ENCODE results near the gene ALG12. TPM values are rescaled to one million over a fixed set of nuclear protein-coding genes. Genes with fewer than 3 reads are reported as not detected.
"Not testable (repeated sequence)": the region's sequence is repeated elsewhere in the genome, so short reads cannot be mapped to it uniquely, and the experiment has no call there.

ALG12 gene
- total RNA-seq, 1 donor from 2014 or later = 14.3 TPM

DNA sequence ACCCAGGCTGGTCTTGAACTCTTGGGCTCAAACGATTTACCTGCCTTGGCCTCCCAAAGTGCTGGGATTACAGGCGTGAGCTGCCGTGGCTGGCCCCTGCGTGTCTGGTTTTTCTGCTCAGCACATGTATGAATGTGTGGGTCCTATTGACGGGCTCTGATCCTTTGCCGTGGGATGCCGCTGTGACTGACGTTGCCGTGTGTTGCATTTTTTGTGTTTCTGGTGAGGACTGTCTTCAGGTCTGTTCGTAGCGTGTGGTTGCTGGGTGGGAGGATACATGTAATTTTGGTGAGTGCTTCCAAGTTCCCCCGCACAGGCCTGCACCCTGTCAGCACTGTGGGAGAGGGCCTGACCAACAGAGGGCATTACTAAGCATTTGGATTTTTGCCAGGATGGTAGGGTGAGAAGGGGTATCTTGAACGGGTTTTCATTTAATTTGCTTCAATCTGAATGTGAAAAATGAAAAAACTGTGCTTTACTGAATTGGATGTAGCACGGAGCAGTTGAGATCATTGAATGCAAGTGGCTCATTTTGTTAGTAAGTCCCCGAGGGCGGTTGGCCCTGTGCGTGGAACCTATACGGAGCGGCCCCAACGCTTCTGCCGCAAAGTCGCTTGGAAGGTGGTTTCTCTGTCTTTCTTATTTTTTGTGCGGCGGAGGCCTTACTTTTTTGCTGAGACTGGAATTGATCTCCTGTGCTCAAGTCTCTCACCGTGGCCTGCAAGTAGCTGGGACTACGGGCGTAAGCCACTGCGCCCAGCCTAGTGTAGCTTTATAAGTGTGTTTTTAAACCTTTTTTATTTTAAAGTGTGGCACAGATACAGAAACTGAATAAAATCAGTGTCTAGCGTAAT is 56.4 kb downstream of the ALG12 start:
- DNase-seq (ENCODE audit: low spot score) = no peak
- intact Hi-C loops (cut with DNase I) = no loop called here

DNA sequence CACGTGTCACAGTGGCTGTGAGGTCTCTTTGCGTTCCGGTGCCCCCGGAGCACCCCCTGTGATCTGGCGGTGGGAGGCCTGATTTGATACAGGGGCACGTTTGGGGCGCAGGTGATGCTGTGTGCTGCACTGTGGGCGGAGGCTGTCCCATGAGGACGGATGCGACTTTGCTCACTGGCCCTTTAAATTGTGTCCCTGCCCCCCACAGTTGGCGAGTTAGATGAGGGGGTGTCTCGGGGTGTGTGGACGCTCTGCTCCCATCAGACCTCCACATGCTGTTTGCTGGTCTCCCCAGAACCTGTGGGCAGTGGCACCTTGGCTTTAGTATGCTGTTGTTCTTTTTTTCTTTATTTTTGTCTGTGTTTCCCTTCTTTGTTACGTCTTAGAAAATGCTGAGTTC is 59.4 kb downstream of the ALG12 start:
- no peak for DNase-seq (ENCODE audit: low spot score)
- intact Hi-C loops (cut with DNase I) = no loop called here

DNA sequence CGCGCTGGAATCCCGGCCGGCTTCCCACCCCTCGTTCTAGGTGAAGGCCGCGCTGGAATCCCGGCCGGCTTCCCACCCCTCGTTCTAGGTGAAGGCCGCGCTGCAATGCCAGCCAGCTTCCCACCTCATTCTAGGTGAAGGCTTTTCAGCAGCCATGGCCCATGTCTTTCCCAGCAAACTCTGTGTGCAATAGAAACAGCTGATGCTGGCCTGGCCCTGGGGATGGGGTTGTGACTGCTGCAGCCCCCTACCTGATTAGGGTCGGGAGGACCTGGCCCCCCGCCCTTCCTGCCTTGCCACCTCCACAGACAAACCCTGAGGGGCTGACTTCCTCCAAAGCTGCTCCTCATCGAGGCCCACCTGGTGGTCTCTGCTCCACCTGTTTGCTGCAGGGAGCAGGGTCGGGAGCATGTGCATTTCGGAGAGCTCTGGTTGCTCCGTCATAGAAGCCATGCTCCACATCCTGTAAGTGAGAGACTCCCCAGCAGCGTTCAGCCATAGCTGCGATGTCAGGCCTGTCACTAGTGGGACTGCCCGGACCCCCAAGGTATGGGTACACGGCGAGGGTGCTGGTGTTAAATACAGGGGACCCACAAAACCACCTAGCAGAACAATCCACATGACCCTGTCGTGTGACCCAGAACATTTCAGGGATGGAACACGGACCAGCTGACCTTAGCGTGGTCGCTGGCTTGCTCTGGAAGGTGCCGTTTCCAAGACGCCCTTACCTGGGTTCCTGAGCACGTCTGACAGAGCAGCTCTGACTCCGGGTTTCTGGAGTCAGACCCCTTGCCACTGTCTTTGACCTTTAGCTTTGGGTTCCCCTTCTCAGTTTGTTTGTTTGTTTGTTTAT is 61.2 kb downstream of the ALG12 start:
- intact Hi-C loops (cut with DNase I) = no loop called here
- no peak for DNase-seq (ENCODE audit: low spot score)

DNA sequence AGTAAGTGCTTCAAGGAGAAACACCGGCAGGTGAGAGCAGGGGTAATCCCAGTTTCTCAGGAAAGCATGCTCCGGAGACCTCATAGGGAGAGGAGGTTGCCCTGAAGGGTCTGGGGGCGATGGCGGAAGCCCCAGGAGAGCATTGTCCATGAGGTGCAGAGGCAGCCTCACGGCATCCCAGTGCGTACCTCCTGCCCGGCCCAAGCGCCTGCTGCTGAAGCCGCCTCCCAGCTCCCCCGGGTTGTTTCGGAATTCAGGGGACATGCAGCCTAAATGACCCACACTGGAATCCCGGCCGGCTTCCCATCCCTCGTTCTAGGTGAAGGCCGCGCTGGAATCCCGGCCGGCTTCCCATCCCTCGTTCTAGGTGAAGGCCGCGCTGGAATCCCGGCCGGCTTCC is 61.9 kb downstream of the ALG12 start:
- intact Hi-C loops (cut with DNase I) = no loop called here
- no peak for DNase-seq (ENCODE audit: low spot score)

DNA sequence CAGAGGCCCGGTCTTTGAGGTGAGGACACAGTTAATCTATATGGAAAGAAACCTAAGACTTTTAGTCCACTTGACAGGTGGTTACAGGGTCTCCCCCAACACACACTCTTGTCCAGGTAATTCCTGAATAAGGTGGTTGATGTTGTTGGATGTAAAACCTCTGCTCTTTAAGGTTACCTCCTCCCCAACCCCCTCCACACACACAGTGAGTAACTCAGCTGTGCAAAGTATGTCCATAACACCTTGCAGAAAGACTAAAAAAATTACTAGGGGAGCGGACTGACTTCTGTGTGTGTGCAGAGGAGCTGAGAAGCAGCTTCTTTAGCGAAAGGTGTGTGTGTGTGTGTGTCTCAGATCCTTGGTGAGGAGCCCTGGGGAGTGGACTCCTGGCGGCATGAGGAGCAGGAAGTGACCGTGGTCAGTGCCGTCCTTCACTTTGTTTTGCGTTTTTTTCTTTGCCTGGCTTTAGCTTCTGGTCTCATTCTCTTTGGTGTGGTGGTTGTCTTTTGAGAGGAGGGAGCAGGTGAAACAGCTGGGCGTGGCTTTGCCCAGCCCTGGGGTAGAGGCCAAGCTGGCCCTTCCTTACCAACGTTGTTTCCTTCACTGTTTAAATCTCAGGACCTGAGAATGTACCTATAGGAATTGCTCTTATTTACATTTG is 62.9 kb downstream of the ALG12 start:
- DNase-seq (ENCODE audit: low spot score) = no peak
- intact Hi-C loops (cut with DNase I) = no loop called here

DNA sequence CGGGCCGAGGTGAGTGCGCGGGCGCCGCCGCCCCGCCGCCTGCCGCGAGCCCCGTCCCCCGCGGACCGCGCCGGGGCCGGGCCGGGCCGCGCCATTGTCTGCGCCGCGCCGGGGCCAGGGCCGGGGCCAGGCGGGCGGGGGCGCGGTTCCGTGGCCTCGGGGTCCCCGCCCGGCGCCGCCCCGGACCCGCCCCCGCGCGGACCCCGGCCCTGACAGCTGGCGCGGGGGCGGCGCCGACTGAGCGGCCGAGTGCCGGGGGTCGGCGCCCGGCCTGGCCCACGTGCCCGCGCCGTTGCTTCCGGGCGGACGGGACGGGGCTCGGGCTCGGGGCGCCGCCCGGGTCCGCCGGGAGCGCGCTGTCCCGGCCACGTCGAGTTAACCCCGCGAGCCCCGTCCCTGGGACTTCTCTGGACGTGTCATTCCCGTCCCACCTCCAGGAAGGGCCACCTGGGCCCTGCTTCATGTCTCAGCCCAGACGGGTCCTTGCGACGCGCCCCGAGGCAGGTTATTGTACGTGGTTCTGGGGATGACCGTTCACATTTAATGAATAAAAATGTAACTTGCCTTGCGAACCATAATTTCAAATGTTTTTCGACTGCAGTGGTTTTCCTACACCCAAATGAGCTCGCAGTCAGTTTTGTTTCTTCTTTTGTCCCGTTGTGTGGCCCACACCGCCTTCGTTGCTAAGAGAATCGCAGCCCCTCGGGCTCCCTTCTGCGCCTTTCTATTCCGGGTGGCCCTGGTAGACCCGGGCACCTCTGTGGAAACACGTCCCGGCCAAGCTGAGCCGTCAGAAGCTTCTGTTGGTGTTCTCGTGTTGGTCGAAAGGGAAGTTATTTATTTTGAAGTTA is 64.0 kb downstream of the ALG12 start:
- intact Hi-C loops (cut with DNase I) = loop anchor here (2.0 kb wide), 2 partner anchors 27 to 65 kb away; partner anchors contain the start of genes ALG12, BRD1 and CRELD2
- no peak for DNase-seq (ENCODE audit: low spot score)

DNA sequence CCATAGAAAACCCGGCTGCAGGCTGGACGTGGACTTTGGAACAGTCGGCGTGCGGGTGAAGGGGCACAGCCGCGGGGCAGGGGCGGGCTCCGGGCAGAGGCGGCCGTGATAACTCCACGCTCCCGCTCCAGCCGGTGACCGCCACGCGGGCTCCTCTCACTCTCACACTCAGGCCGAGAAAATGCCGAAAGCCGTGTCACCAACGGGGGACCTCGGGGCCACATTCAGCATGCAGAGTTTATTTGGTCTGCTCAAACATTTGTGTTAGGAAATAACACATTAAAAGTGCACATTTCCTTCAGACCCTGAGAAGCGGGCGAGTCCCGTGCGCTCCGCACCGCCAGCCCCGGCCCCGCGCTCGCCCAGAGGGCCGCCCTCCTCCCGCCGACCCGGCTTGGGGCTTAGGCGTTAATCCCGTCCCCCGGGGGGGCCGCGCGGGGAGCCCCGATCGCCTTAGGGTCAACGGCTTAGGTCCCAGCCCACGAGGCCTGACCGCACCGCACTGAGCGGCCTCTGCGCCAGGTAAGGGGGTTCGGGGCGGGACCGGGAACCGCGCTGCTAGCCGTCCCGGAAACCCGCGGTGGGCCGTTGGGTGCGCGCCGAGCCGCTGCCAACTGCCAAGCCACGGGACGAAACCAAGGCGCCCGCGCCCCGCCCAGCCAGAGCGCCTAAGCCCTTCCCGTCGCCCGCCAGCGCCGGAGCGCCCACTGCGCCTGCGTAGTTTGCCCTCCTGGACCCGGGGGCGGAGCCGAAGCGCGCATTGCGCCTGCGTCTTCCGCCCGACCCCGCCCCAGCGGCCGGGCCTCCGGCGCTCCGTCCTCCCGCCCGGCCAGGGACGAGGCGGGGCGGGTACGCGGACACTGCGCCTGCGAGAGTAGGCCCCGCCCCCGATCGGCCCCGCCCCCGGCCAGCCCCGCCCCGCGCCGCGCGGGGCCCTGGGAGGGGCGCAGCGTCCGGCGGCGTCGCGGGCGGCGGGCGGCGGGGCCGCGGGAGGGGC is 65.0 kb downstream of the ALG12 start, which contains the start of gene ZBED4:
TSS of gene ZBED4 (plus strand) at position 947 of the 997 bp plus-strand sequence. CDS start 29,819 bp downstream, outside the sequence.
- peak; percentile 99 for DNase-seq (ENCODE audit: low spot score)
- intact Hi-C loops (cut with DNase I) = loop anchor here (2.0 kb wide), 2 partner anchors 26 to 66 kb away; partner anchors contain the start of genes ALG12, BRD1 and CRELD2

DNA sequence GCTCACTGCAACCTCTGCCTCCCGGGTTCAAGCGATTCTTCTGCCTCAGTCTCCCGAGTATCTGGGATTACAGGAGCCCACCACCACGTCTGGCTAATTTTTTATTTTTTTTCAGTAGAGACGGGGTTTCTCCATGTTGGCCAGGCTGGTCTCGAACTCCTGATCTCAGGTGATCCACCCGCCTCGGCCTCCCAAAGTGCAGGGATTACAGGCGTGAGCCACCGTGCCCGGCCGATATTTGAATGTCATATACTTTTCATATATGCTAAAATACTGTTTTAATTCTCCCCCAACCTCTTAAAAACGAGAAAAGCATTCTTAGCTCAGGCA is 65.7 kb downstream of the ALG12 start:
- not testable (repeated sequence) for DNase-seq (ENCODE audit: low spot score)
- intact Hi-C loops (cut with DNase I) = loop anchor here (2.0 kb wide), 2 partner anchors 26 to 66 kb away; partner anchors contain the start of genes ALG12, BRD1 and CRELD2

DNA sequence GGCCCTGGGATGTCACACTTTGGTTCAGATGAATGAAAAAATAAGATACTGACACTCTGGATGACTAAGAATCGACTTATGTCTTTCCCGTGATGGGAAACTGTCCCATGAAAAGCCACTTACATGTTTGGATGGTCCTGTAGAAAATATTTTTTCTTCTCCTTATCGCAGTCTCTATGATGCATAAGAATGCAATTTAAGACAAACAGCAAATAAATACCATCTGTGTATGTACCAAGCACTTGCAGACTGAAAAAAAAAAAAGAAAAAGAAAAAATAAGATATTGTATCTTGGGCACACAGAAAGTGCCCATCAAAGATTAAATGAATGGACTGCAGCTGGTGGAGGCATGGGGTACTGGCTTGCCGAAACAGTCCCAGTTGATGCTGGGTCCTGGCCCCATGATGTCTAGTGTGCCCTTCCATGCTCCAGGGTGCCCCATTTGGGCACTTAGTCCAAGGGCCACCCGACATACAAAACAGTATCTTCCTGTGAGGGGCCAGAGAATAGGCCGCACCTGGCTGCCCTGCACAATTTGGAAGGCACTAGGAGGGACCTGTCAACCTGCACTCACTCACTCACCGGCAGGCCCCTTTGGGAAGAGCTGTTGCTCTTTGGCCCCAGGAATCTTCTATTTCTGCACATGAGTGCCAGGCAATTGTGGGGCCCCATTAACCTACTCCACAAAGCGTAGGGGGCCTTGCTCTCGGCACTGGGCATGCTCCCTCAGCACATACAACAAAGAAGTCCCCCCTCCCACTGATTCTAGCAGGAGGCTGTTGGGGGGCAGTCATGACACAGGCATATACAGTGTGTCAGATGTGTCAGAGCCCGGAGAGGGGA is 67.1 kb downstream of the ALG12 start:
- no peak for DNase-seq (ENCODE audit: low spot score)
- intact Hi-C loops (cut with DNase I) = no loop called here

Small RNAs within 50 kb of the gene (microRNA-seq; reads per million reads assigned to microRNA genes)
- gene MIR6821 = not detected

Other genes starting within 250 kb of the ALG12 start
- 18.0 TPM for gene BRD1, start 90.6 kb downstream of the ALG12 start, total RNA-seq
- gene ZBED4, start 64.6 kb downstream of the ALG12 start, total RNA-seq = 6.2 TPM
- 32.9 TPM for gene CRELD2, start 196 bp upstream of the ALG12 start, total RNA-seq
- gene PIM3, start 42.3 kb upstream of the ALG12 start, total RNA-seq = 31.3 TPM
- not detected for gene IL17REL, start 94.3 kb upstream of the ALG12 start, total RNA-seq
- gene TTLL8, start 139.9 kb upstream of the ALG12 start, total RNA-seq = not detected
- gene MLC1, start 167.0 kb upstream of the ALG12 start, total RNA-seq = 0.13 TPM
- gene MOV10L1, start 171.6 kb upstream of the ALG12 start, total RNA-seq = 0.46 TPM

Data from cardiac septum (tissue), 1 donor.